ENCODE results near the gene TSPAN1.

TSPAN1 gene

DNA sequence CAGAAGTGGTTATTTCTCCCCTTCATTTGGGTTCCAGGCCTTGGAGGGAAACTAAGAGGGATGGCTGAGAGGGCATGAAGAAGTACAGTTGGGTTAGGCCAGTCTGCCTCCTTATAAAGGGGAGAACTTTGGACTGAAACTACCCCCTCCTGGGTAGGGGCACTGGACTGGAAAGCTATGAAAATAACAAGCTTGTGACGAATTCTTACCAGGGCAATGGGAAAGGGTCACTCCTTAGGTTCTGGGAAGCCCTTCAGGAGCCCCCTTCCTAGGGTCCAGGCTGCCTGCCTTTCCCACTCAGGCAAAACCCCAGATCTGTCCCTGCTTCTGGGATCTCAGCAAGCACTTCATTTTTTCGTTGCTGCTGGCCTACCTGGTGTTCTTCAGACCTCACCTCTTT lies 11.2 kb downstream of the TSPAN1 start:
- H3K9me3 ChIP-seq (ENCODE audit: severe bottlenecking), result no peaks in the 10 kb centered on the region
- H3K36me3 ChIP-seq, result peaks cover 15% of the 10 kb centered on the region
- no peak overlapping the region for H3K27ac ChIP-seq
- no peak for DNase-seq
- TF ChIP-seq, protein P1, sequence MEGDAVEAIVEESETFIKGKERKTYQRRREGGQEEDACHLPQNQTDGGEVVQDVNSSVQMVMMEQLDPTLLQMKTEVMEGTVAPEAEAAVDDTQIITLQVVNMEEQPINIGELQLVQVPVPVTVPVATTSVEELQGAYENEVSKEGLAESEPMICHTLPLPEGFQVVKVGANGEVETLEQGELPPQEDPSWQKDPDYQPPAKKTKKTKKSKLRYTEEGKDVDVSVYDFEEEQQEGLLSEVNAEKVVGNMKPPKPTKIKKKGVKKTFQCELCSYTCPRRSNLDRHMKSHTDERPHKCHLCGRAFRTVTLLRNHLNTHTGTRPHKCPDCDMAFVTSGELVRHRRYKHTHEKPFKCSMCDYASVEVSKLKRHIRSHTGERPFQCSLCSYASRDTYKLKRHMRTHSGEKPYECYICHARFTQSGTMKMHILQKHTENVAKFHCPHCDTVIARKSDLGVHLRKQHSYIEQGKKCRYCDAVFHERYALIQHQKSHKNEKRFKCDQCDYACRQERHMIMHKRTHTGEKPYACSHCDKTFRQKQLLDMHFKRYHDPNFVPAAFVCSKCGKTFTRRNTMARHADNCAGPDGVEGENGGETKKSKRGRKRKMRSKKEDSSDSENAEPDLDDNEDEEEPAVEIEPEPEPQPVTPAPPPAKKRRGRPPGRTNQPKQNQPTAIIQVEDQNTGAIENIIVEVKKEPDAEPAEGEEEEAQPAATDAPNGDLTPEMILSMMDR (IDR thresholded peaks at IDR 0.05; ENCODE audit: low read depth, low read length), result no peak
- no peak overlapping the region for H3K4me3 ChIP-seq (ENCODE audit: low read depth, low read length)
- no peaks in the 10 kb centered on the region for H3K27me3 ChIP-seq (ENCODE audit: insufficient read depth, low read depth, severe bottlenecking)

DNA sequence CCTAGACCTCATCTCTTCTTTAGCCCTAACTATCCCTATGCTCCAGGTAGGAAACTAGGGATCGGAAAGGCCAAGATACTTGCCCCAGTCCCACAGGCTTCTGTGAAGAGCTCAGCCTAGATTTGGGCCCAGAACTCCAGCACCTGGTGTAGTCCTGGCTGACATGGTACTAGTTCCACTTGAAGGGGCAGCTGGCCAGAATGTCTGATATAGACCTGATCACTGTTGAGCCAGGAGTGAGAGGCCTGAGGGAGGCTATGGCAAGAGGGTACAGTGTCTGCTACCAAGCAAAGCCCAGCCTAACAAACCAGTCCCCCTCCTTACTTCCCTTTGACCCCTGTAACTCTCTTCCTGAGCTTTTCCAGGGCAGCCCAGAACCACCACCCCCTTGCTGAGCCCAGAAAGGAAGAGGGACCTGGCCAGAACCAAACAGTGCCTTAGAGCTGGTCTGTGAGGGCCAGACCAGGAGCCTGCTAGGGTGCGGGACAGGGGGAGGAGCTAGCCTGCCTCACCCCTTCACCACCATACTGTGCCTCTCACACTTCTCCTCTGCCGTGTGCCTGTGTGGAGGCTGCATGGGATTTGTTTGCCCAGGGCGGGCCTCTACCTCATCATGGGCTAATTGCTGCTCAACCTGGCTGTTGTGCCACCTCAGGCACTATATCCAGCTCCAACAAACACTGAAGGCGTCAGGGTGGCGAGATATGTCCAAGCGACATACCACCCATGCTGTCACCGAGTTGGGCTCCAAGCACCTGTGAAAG lies 12.4 kb downstream of the TSPAN1 start:
- TF ChIP-seq, protein P1 (IDR thresholded peaks at IDR 0.05; ENCODE audit: low read depth, low read length), result no peak
- Histone ChIP-seq H3K4me3 (ENCODE audit: low read depth, low read length) (no peak overlapping the region), H3K27me3 (ENCODE audit: insufficient read depth, low read depth, severe bottlenecking) (no peaks in the 10 kb centered on the region), H3K36me3 (peaks cover 19% of the 10 kb centered on the region), H3K9me3 (ENCODE audit: severe bottlenecking) (no peaks in the 10 kb centered on the region), H3K27ac (no peak overlapping the region)
- DNase-seq, result no peak

DNA sequence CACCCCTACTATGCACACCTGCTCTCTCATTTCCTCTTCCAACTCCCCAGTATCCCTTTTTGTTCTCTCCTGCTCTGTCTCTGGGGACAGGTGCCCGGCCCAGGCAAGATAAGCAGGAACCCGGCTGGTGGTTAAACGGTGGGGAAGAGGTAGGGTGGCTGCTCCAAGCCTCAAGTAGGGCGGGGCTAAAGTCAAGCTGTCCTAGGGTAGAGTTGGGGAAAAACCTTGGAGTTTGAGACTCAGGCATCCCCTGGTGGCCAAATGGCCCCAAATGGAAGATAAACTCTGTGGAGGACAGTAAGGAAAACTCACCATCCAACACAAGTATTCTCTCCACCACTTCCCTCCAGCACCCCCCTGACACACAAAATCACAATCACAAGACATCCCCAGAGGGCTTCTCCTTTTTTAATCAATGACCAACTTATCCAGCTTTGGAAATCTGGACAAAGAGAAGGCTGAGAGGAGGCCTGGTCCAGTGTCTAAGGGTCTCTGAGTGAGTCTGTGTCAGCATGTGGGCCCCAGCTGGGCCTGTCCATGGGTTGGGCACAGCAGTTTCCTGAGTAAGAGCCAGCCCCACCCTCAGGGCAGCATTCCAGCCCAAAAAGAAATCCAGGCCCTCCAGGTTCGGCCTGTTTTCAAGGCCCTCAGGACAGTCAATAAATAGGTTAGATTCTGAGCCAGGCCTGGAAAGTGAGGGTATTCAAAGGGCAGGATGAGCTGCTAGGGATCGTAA lies 13.6 kb downstream of the TSPAN1 start:
- TF ChIP-seq, protein P1 (IDR thresholded peaks at IDR 0.05; ENCODE audit: low read depth, low read length), result no peak
- Histone ChIP-seq H3K27me3 (ENCODE audit: insufficient read depth, low read depth, severe bottlenecking) (no peaks in the 10 kb centered on the region), H3K9me3 (ENCODE audit: severe bottlenecking) (no peaks in the 10 kb centered on the region), H3K4me3 (ENCODE audit: low read depth, low read length) (no peak overlapping the region), H3K36me3 (peaks cover 23% of the 10 kb centered on the region), H3K27ac (no peak overlapping the region)
- DNase-seq, result no peak

DNA sequence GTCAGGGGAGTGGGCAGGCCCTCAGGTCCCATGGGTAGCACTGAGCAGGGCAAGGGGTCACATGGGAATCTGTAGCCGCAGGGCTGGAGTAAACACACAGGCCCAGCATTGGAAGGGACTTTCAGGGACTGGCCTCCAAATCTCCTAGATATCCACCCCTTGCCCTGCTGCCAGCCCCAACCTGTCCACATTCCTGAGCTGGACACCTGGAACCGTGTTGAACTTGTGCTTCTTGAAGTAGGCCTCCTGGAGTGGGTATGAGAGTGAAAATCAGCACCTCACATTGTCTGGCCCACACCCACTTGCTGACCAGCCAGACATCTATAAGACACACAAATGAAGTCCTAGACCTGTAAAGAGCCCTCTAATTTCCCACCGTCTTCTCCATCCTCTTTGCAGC lies 15.7 kb downstream of the TSPAN1 start:
- Histone ChIP-seq H3K27me3 (ENCODE audit: insufficient read depth, low read depth, severe bottlenecking) (no peaks in the 10 kb centered on the region), H3K27ac (no peak overlapping the region), H3K4me3 (ENCODE audit: low read depth, low read length) (no peak overlapping the region), H3K36me3 (peaks cover 23% of the 10 kb centered on the region), H3K9me3 (ENCODE audit: severe bottlenecking) (no peaks in the 10 kb centered on the region)
- DNase-seq, result no peak
- TF ChIP-seq, protein P1 (IDR thresholded peaks at IDR 0.05; ENCODE audit: low read depth, low read length), result no peak

DNA sequence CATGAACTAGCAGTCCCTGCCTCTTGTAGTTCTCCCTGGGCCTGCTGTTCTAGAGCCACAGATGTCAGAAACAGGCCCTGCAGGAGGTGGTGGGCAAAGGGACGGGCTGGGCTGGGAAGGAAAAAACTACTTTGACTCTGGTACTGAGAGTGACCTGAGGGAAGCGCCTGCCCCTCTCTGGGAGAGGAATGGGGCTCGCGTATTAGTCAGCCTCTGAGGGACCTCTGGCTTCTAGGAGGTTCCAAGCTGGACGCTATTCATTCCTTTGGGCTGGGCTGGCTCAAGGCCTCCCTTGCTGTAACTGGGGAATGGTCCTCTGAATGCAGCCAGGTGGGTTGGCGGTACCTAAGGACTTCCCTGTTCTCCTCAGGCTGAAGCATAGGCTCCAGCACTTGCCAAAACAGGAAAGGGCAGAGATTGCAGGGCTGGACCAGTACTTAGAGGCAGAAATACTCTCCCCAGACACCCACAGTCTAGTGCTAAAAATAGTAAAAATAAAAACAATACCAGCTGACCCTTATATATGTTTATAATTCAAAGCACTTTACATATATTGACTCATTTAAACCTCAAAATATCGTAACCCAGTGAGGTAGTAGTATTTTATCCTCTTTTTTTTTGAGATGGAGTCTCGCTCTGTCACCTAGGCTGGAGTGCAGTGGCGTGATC lies 16.3 kb downstream of the TSPAN1 start:
- Histone ChIP-seq H3K4me3 (ENCODE audit: low read depth, low read length) (no peak overlapping the region), H3K9me3 (ENCODE audit: severe bottlenecking) (no peaks in the 10 kb centered on the region), H3K27ac (no peak overlapping the region), H3K36me3 (peaks cover 27% of the 10 kb centered on the region), H3K27me3 (ENCODE audit: insufficient read depth, low read depth, severe bottlenecking) (no peaks in the 10 kb centered on the region)
- TF ChIP-seq, protein P1 (IDR thresholded peaks at IDR 0.05; ENCODE audit: low read depth, low read length), result no peak
- DNase-seq, result no peak
